Measurements from ENCODE around the gene ENDOV. TPM values are rescaled to one million over a fixed set of nuclear protein-coding genes. Genes with fewer than 3 reads are reported as not detected.

ENDOV gene
- polyA plus RNA-seq = 30.8 TPM
- long read RNA-seq, donor 1, partial matches to known transcripts = 0 of 3 reads
- long read RNA-seq, donor 1, other reads (novel, unspliced or antisense) = 0 of 3 reads
- long read RNA-seq, donor 2, partial matches to known transcripts = 0 of 3 reads
- long read RNA-seq, donor 2, other reads (novel, unspliced or antisense) = 0 of 3 reads
- long read RNA-seq, donor 3 = 0 reads
- long read RNA-seq, donor 4 = 0 reads
- long read RNA-seq, donor 5, partial matches to known transcripts = 0 of 1 reads
- long read RNA-seq, donor 5, other reads (novel, unspliced or antisense) = 0 of 1 reads
- long read RNA-seq, donor 6, partial matches to known transcripts = 0 of 3 reads
- long read RNA-seq, donor 6, other reads (novel, unspliced or antisense) = 0 of 3 reads
- long read RNA-seq, donor 7, partial matches to known transcripts = 0 of 2 reads
- long read RNA-seq, donor 7, other reads (novel, unspliced or antisense) = 0 of 2 reads
- long read RNA-seq, donor 8, partial matches to known transcripts = 0 of 2 reads
- long read RNA-seq, donor 8, other reads (novel, unspliced or antisense) = 0 of 2 reads
- long read RNA-seq, donor 9, partial matches to known transcripts = 0 of 1 reads
- long read RNA-seq, donor 9, other reads (novel, unspliced or antisense) = 0 of 1 reads
- long read RNA-seq, donor 10, transcript ENDOV-213 (9 exons, 2,680 nt) = major isoform, 5 of 9 reads
- long read RNA-seq, donor 10, partial matches to known transcripts = 0 of 9 reads
- long read RNA-seq, donor 10, other reads (novel, unspliced or antisense) = 0 of 9 reads
- long read RNA-seq, donor 11, partial matches to known transcripts = 0 of 3 reads
- long read RNA-seq, donor 11, other reads (novel, unspliced or antisense) = 0 of 3 reads

GRCh38 chr17:80414803-80415625 lies at the start of gene ENDOV:
Gene ENDOV, plus strand, starts transcription at chr17:80415167. Its CDS starts 28 bp downstream, at chr17:80415195.
- no CpG with 5 or more reads among the region's 97 CpGs for WGBS (ENCODE audit: insufficient coverage, low lambda C conversion rate)
- Histone ChIP-seq H3K4me3 (ENCODE audit: low read length) (peak within 1 kb of the TSS; percentile 87), H3K4me1 (ENCODE audit: control insufficient read depth, insufficient read depth, low read length) (peaks cover 15% of the 10 kb centered on the region), H3K27me3 (ENCODE audit: control insufficient read depth, insufficient read depth, low read length) (no peaks in the 10 kb centered on the region), H3K27ac (ENCODE audit: low read length) (peak within 1 kb of the TSS; percentile 95), H3K9me3 (ENCODE audit: control insufficient read depth, low read depth, low read length) (no peaks in the 10 kb centered on the region), H3K36me3 (ENCODE audit: control insufficient read depth, insufficient read depth, low read length) (peaks cover 20% of the 10 kb centered on the region)
- DNase-seq = peak; percentile 93 to 99

- Histone ChIP-seq H3K4me3 (ENCODE audit: low read length) (no peak overlapping the region), H3K27ac (ENCODE audit: low read length) (no peak overlapping the region), H3K4me1 (ENCODE audit: control insufficient read depth, insufficient read depth, low read length) (no peaks in the 10 kb centered on the region), H3K27me3 (ENCODE audit: control insufficient read depth, insufficient read depth, low read length) (no peaks in the 10 kb centered on the region), H3K36me3 (ENCODE audit: control insufficient read depth, insufficient read depth, low read length) (peaks cover 80% of the 10 kb centered on the region), H3K9me3 (ENCODE audit: control insufficient read depth, low read depth, low read length) (no peaks in the 10 kb centered on the region)
- no peak for DNase-seq
- 100% methylated on average over 1 of the region's 11 CpGs for WGBS (ENCODE audit: insufficient coverage, low lambda C conversion rate)
These were observed 49.0 kb upstream of the ENDOV start for GRCh38 chr17:80365983-80366382.

GRCh38 chr17:80367503-80367902 lies 47.5 kb upstream of the ENDOV start:
- no peaks in the 10 kb centered on the region for H3K4me1 ChIP-seq (ENCODE audit: control insufficient read depth, insufficient read depth, low read length)
- H3K27ac ChIP-seq (ENCODE audit: low read length) = no peak overlapping the region
- DNase-seq = no peak
- no peaks in the 10 kb centered on the region for H3K9me3 ChIP-seq (ENCODE audit: control insufficient read depth, low read depth, low read length)
- peaks cover 80% of the 10 kb centered on the region for H3K36me3 ChIP-seq (ENCODE audit: control insufficient read depth, insufficient read depth, low read length)
- WGBS (ENCODE audit: insufficient coverage, low lambda C conversion rate) = 100% methylated on average over 1 of the region's 17 CpGs
- H3K4me3 ChIP-seq (ENCODE audit: low read length) = no peak overlapping the region
- H3K27me3 ChIP-seq (ENCODE audit: control insufficient read depth, insufficient read depth, low read length) = no peaks in the 10 kb centered on the region

- H3K9me3 ChIP-seq (ENCODE audit: control insufficient read depth, low read depth, low read length) = no peaks in the 10 kb centered on the region
- no peak overlapping the region for H3K4me3 ChIP-seq (ENCODE audit: low read length)
- H3K4me1 ChIP-seq (ENCODE audit: control insufficient read depth, insufficient read depth, low read length) = no peaks in the 10 kb centered on the region
- DNase-seq = no peak
- no peak overlapping the region for H3K27ac ChIP-seq (ENCODE audit: low read length)
- H3K27me3 ChIP-seq (ENCODE audit: control insufficient read depth, insufficient read depth, low read length) = no peaks in the 10 kb centered on the region
- 80% methylated on average over 1 of the region's 5 CpGs for WGBS (ENCODE audit: insufficient coverage, low lambda C conversion rate)
- H3K36me3 ChIP-seq (ENCODE audit: control insufficient read depth, insufficient read depth, low read length) = peaks cover 75% of the 10 kb centered on the region
These were observed 43.8 kb upstream of the ENDOV start for GRCh38 chr17:80371196-80371595.

- WGBS (ENCODE audit: insufficient coverage, low lambda C conversion rate) = 100% methylated on average over 1 of the region's 11 CpGs
- DNase-seq = no peak
- Histone ChIP-seq H3K9me3 (ENCODE audit: control insufficient read depth, low read depth, low read length) (no peaks in the 10 kb centered on the region), H3K27ac (ENCODE audit: low read length) (no peak overlapping the region), H3K4me3 (ENCODE audit: low read length) (no peak overlapping the region), H3K27me3 (ENCODE audit: control insufficient read depth, insufficient read depth, low read length) (no peaks in the 10 kb centered on the region), H3K36me3 (ENCODE audit: control insufficient read depth, insufficient read depth, low read length) (peaks cover 83% of the 10 kb centered on the region), H3K4me1 (ENCODE audit: control insufficient read depth, insufficient read depth, low read length) (no peaks in the 10 kb centered on the region)
These were observed 42.5 kb upstream of the ENDOV start for GRCh38 chr17:80372456-80372855.

- H3K36me3 ChIP-seq (ENCODE audit: control insufficient read depth, insufficient read depth, low read length) = peaks cover 84% of the 10 kb centered on the region
- H3K27me3 ChIP-seq (ENCODE audit: control insufficient read depth, insufficient read depth, low read length) = no peaks in the 10 kb centered on the region
- WGBS (ENCODE audit: insufficient coverage, low lambda C conversion rate) = no CpG with 5 or more reads among the region's 18 CpGs
- no peak for DNase-seq
- H3K4me3 ChIP-seq (ENCODE audit: low read length) = no peak overlapping the region
- H3K4me1 ChIP-seq (ENCODE audit: control insufficient read depth, insufficient read depth, low read length) = no peaks in the 10 kb centered on the region
- H3K27ac ChIP-seq (ENCODE audit: low read length) = no peak overlapping the region
- no peaks in the 10 kb centered on the region for H3K9me3 ChIP-seq (ENCODE audit: control insufficient read depth, low read depth, low read length)
These were observed 41.9 kb upstream of the ENDOV start for GRCh38 chr17:80372922-80373570.

- 100% methylated on average over 1 of the region's 22 CpGs for WGBS (ENCODE audit: insufficient coverage, low lambda C conversion rate)
- Histone ChIP-seq H3K27ac (ENCODE audit: low read length) (no peak overlapping the region), H3K27me3 (ENCODE audit: control insufficient read depth, insufficient read depth, low read length) (no peaks in the 10 kb centered on the region), H3K36me3 (ENCODE audit: control insufficient read depth, insufficient read depth, low read length) (peaks cover 89% of the 10 kb centered on the region), H3K4me1 (ENCODE audit: control insufficient read depth, insufficient read depth, low read length) (no peaks in the 10 kb centered on the region), H3K9me3 (ENCODE audit: control insufficient read depth, low read depth, low read length) (no peaks in the 10 kb centered on the region), H3K4me3 (ENCODE audit: low read length) (no peak overlapping the region)
- no peak for DNase-seq
These were observed 40.8 kb upstream of the ENDOV start for GRCh38 chr17:80374039-80374731.

GRCh38 chr17:80374732-80375585 lies 40.0 kb upstream of the ENDOV start:
- no peak overlapping the region for H3K27ac ChIP-seq (ENCODE audit: low read length)
- WGBS (ENCODE audit: insufficient coverage, low lambda C conversion rate) = no CpG with 5 or more reads among the region's 14 CpGs
- no peaks in the 10 kb centered on the region for H3K27me3 ChIP-seq (ENCODE audit: control insufficient read depth, insufficient read depth, low read length)
- no peaks in the 10 kb centered on the region for H3K9me3 ChIP-seq (ENCODE audit: control insufficient read depth, low read depth, low read length)
- H3K36me3 ChIP-seq (ENCODE audit: control insufficient read depth, insufficient read depth, low read length) = peaks cover 89% of the 10 kb centered on the region
- no peak overlapping the region for H3K4me3 ChIP-seq (ENCODE audit: low read length)
- DNase-seq = no peak
- H3K4me1 ChIP-seq (ENCODE audit: control insufficient read depth, insufficient read depth, low read length) = no peaks in the 10 kb centered on the region

GRCh38 chr17:80376531-80376930 lies 38.4 kb upstream of the ENDOV start:
- no CpG with 5 or more reads among the region's 4 CpGs for WGBS (ENCODE audit: insufficient coverage, low lambda C conversion rate)
- no peak for DNase-seq
- Histone ChIP-seq H3K36me3 (ENCODE audit: control insufficient read depth, insufficient read depth, low read length) (peaks cover 90% of the 10 kb centered on the region), H3K4me3 (ENCODE audit: low read length) (no peak overlapping the region), H3K27me3 (ENCODE audit: control insufficient read depth, insufficient read depth, low read length) (no peaks in the 10 kb centered on the region), H3K4me1 (ENCODE audit: control insufficient read depth, insufficient read depth, low read length) (no peaks in the 10 kb centered on the region), H3K9me3 (ENCODE audit: control insufficient read depth, low read depth, low read length) (no peaks in the 10 kb centered on the region), H3K27ac (ENCODE audit: low read length) (no peak overlapping the region)
